Stomach smooth muscle (tissue), 2 donors: Measurements from ENCODE around the gene DYRK1A.
"Not testable (repeated sequence)": the region's sequence is repeated elsewhere in the genome, so short reads cannot be mapped to it uniquely, and the experiment has no call there.

Experiments used
- H3K27ac ChIP-seq: one replicate; pipeline ENCODE4 v1.7.0; 2013; ENCODE audit warnings: mild to moderate bottlenecking, low read length, inconsistent platforms
- H3K27me3 ChIP-seq, 2 donors: one replicate each; pipeline ENCODE4 v1.7.0; 2013; ENCODE audit warnings: low read length in 2 of 2; ENCODE audit not compliant: insufficient read depth in 2 of 2, control insufficient read depth in 1 of 2
- H3K36me3 ChIP-seq, 2 donors: one replicate each; pipeline ENCODE4 v1.7.0; 2013; ENCODE audit warnings: low read length in 2 of 2; ENCODE audit not compliant: control insufficient read depth in 2 of 2, insufficient read depth in 2 of 2
- H3K4me1 ChIP-seq: one replicate; pipeline ENCODE4 v1.7.0; 2013; ENCODE audit warnings: low read length; ENCODE audit not compliant: control insufficient read depth, insufficient read depth
- H3K4me3 ChIP-seq, 2 donors: one replicate each; pipeline ENCODE4 v1.7.0; 2013; ENCODE audit warnings: low read length in 2 of 2
- H3K9ac ChIP-seq, 2 donors: one replicate each; pipeline ENCODE4 v1.7.0; 2013; ENCODE audit warnings: low read length in 2 of 2, mild to moderate bottlenecking in 1 of 2
- H3K9me3 ChIP-seq, 2 donors: one replicate each; pipeline ENCODE4 v1.7.0; 2013; ENCODE audit warnings: low read length in 2 of 2; ENCODE audit not compliant: control insufficient read depth in 2 of 2
- donor health status: healthy.
- donor health status: Pancreatic carcinoma.

Gene DYRK1A

DNA sequence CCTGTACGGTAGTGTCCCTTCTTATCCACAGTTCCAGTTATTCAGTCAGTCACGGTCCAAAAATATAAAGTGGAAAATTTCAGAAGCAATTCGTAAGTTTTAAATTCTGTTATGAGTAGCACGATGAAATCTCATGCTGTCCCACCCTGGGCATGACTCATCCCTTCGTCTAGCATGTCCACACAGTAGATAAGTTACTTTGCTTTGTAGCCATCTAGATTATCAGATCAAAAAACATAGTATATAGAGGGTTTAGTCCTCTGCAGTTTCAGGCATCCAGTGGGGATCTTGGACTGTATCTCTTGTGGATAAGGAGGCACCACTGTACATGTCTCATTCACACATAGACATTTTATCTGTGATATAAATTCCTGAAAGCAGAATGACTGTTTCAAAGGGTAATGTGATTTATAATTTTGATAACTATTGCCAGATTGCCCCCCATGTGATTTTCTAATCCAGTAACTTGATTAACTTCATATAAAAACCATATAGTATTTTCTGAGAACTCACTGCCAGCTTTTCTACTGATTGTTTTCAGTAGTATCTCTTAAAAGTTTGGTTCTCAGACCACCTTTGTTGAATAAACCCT is 143.3 kb downstream of the DYRK1A start:
- no peaks in the 10 kb centered on the region for H3K4me1 ChIP-seq

GRCh38 chr21:37511848-37512247 is 145.3 kb downstream of the DYRK1A start:
- no peaks in the 10 kb centered on the region for H3K9me3 ChIP-seq
- H3K9ac ChIP-seq, result no peak overlapping the region
- no peaks in the 10 kb centered on the region for H3K27me3 ChIP-seq
- peaks cover 60 to 64% of the 10 kb centered on the region in 2 donors for H3K36me3 ChIP-seq
- H3K4me3 ChIP-seq, result no peak overlapping the region
- no peaks in the 10 kb centered on the region for H3K4me1 ChIP-seq
- no peak overlapping the region for H3K27ac ChIP-seq

More for the DNA sequence above, 143.3 kb downstream of the DYRK1A start:
- Histone ChIP-seq H3K4me3 (no peak overlapping the region), H3K9ac (no peak overlapping the region), H3K27ac (no peak overlapping the region), H3K27me3 (no peaks in the 10 kb centered on the region), H3K36me3 (peaks cover 65 to 80% of the 10 kb centered on the region in 2 donors), H3K9me3 (no peaks in the 10 kb centered on the region)

- Histone ChIP-seq H3K27me3 (no peaks in the 10 kb centered on the region), H3K9me3 (no peaks in the 10 kb centered on the region), H3K36me3 (peaks cover 48 to 53% of the 10 kb centered on the region in 2 donors), H3K4me1 (no peaks in the 10 kb centered on the region), H3K4me3 (no peak overlapping the region), H3K27ac (no peak overlapping the region), H3K9ac (no peak overlapping the region)
Observed at GRCh38 chr21:37513383-37513782, 146.8 kb downstream of the DYRK1A start.

DNA sequence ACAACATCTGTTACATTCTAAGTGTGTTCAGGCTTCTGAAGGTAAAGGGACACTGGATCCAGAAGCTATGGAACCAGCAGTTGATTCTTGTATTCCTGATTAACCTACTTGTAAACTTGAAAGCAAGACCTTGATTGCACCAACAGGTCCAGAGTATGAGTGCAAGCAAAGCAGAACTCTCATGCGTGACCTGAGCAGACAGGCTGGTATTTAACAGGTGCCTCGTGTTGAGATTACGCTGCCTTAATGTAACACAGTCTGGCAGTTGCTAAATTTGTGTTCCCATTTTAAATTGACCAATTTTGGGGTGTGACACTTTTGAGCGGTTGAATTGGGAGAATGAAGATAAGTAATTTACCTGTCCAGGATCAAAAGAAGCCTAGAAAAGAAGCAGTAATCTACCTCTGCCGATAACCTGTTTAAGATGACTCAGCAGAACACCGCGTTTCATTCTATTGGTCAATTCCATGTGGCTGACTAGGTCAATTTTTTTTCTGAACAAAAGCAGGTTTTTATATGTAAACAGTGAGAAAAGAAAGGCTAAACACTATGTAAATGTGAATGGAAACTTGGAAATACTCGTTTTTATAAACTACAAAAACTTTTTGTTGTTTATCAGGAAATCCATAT is 147.6 kb downstream of the DYRK1A start:
- Histone ChIP-seq H3K9ac (no peak overlapping the region), H3K9me3 (no peaks in the 10 kb centered on the region), H3K36me3 (peaks cover 42 to 47% of the 10 kb centered on the region in 2 donors), H3K27me3 (no peaks in the 10 kb centered on the region), H3K27ac (no peak overlapping the region), H3K4me1 (no peaks in the 10 kb centered on the region), H3K4me3 (no peak overlapping the region)

DNA sequence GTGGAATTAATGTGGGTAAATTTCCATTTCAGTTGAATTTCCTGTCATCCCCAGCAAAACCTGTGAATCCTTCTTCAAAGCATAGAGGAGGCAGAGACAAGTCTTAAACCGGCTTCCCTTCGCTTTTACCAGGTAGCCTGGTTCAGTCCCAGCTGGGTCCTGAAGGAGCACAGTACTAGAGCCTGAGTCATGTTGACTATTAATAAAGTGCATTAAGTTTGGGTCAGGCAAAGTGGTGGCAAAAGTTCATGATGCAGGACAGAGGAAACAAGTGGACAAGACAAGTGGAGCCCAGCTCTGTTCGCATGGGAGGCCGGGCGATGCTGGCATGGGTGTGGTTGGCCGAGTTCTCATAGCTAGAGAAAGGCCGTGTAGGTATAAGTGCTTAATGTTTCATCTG is 150.4 kb downstream of the DYRK1A start:
- Histone ChIP-seq H3K27ac (no peak overlapping the region), H3K36me3 (peaks cover 20 to 27% of the 10 kb centered on the region in 2 donors), H3K27me3 (no peaks in the 10 kb centered on the region)

GRCh38 chr21:37520801-37521200 is 154.2 kb downstream of the DYRK1A start:
- Histone ChIP-seq H3K27me3 (no peaks in the 10 kb centered on the region), H3K27ac (no peak overlapping the region), H3K36me3 (peaks cover 3 to 10% of the 10 kb centered on the region in 2 donors), H3K4me1 (no peaks in the 10 kb centered on the region), H3K9me3 (no peaks in the 10 kb centered on the region), H3K4me3 (no peak overlapping the region), H3K9ac (no peak overlapping the region)

More for the DNA sequence above, 150.4 kb downstream of the DYRK1A start:
- no peaks in the 10 kb centered on the region for H3K9me3 ChIP-seq
- no peak overlapping the region for H3K4me3 ChIP-seq
- no peaks in the 10 kb centered on the region for H3K4me1 ChIP-seq
- H3K9ac ChIP-seq, result no peak overlapping the region

- Histone ChIP-seq H3K9me3 (no peaks in the 10 kb centered on the region), H3K4me1 (no peaks in the 10 kb centered on the region), H3K27me3 (no peaks in the 10 kb centered on the region), H3K9ac (no peak overlapping the region), H3K27ac (no peak overlapping the region), H3K4me3 (no peak overlapping the region), H3K36me3 (peaks cover 0 to 5% of the 10 kb centered on the region in 2 donors)
Observed at GRCh38 chr21:37521658-37522057, 155.1 kb downstream of the DYRK1A start.

GRCh38 chr21:37522641-37523295 is 156.2 kb downstream of the DYRK1A start:
- Histone ChIP-seq H3K9me3 (no peaks in the 10 kb centered on the region), H3K36me3 (peaks cover 0 to 3% of the 10 kb centered on the region in 2 donors), H3K27me3 (no peaks in the 10 kb centered on the region), H3K9ac (no peak overlapping the region), H3K4me3 (no peak overlapping the region), H3K27ac (no peak overlapping the region), H3K4me1 (no peaks in the 10 kb centered on the region)

GRCh38 chr21:37524944-37525343 is 158.4 kb downstream of the DYRK1A start:
- H3K27me3 ChIP-seq, H3K27ac ChIP-seq, H3K4me1 ChIP-seq, H3K9ac ChIP-seq, H3K36me3 ChIP-seq, H3K9me3 ChIP-seq, H3K4me3 ChIP-seq: not testable (repeated sequence)

DNA sequence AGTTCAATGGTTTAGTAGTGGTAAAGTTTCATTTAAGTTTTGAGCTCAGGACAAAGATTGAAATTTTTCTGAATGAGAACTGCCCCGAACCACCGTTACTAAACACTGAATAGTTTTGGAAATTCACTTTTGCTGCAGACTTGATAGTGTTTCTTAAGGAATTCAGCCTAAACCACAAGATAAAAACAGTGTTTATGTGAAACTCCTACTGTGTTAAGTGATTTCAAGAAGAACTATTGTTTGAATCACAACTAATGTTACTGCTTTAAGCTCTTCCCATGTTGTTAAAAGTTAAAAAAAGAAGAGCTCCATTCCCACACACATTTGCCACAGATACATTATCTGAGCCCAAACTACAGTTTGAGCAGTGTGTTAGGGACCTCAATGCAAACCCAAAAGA is 159.2 kb downstream of the DYRK1A start:
- no peak overlapping the region for H3K27ac ChIP-seq
- H3K9ac ChIP-seq, result no peak overlapping the region
- H3K4me1 ChIP-seq, result no peaks in the 10 kb centered on the region
- no peaks in the 10 kb centered on the region for H3K36me3 ChIP-seq
- H3K4me3 ChIP-seq, result no peak overlapping the region
- H3K27me3 ChIP-seq, result no peaks in the 10 kb centered on the region
- H3K9me3 ChIP-seq, result no peaks in the 10 kb centered on the region

DNA sequence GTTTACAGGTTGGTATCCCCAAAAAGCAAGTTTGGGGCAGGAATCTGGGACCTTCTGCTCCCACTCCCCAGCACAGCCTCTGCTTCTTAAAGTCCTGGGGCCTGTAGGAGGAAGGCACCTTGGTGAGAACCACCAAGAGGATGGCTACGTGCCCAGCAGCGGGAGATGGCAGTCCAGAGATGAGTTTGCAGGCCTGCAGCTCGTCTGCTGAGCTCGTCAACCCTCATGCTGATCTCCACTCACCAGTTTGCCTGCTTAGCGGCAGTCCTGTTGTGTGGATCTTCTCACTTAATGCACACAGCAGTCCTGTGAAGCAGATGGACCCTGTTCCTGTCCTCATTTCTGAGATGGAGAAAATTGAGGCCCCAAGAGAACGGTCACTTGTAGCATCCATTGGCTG is 160.5 kb downstream of the DYRK1A start:
- no peaks in the 10 kb centered on the region for H3K36me3 ChIP-seq
- H3K4me1 ChIP-seq, result peaks cover 8% of the 10 kb centered on the region
- H3K27ac ChIP-seq, result no peak overlapping the region
- H3K9ac ChIP-seq, result no peak overlapping the region
- no peaks in the 10 kb centered on the region for H3K9me3 ChIP-seq
- no peaks in the 10 kb centered on the region for H3K27me3 ChIP-seq
- no peak overlapping the region for H3K4me3 ChIP-seq
